KMS-11 (cell line): ENCODE data around the gene DCUN1D5.

ENCODE experiments used
- H2AFZ ChIP-seq: fragments of 200-600 bp; sonication (generic); 2 replicates; pipeline ENCODE4 v1.6.1; 2016; ENCODE audit warnings: antibody characterized with exemption, mixed run types, low read depth
- H3K27ac ChIP-seq: fragments of 200-600 bp; sonication (generic); 2 replicates; pipeline ENCODE4 v1.6.1; 2016; ENCODE audit warnings: mild to moderate bottlenecking, mixed run types
- H3K27me3 ChIP-seq: fragments of 200-600 bp; sonication (generic); 2 replicates; pipeline ENCODE4 v1.6.1; 2017; ENCODE audit warnings: mild to moderate bottlenecking, low read depth, mixed run types, moderate library complexity; ENCODE audit not compliant: insufficient read depth
- H3K36me3 ChIP-seq: fragments of 200-600 bp; sonication (generic); 2 replicates; pipeline ENCODE4 v1.6.1; 2017; ENCODE audit warnings: mild to moderate bottlenecking, mixed run types; ENCODE audit not compliant: insufficient read depth
- H3K4me1 ChIP-seq: fragments of 200-600 bp; sonication (generic); 2 replicates; pipeline ENCODE4 v1.6.1; 2016; ENCODE audit warnings: mild to moderate bottlenecking, low read depth, mixed run types; ENCODE audit not compliant: poor library complexity, severe bottlenecking
- H3K4me2 ChIP-seq: fragments of 200-600 bp; sonication (generic); 2 replicates; pipeline ENCODE4 v1.7.0; 2016; ENCODE audit warnings: mild to moderate bottlenecking, mixed run types
- H3K4me3 ChIP-seq: fragments of 200-600 bp; sonication (generic); IDR thresholded peaks from 2 replicates; pipeline ENCODE4 v1.6.1; 2017; ENCODE audit warnings: low read depth, low read length, mixed read lengths; ENCODE audit not compliant: insufficient read depth
- H3K79me2 ChIP-seq: fragments of 200-600 bp; sonication (generic); 2 replicates; pipeline ENCODE4 v1.6.1; 2016; ENCODE audit warnings: low read depth, mixed run types; ENCODE audit not compliant: insufficient read depth
- H3K9ac ChIP-seq: fragments of 200-600 bp; sonication (generic); 2 replicates; pipeline ENCODE4 v1.6.1; 2016; ENCODE audit warnings: mild to moderate bottlenecking, mixed run types
- H4K20me1 ChIP-seq: fragments of 200-600 bp; sonication (generic); 2 replicates; pipeline ENCODE4 v1.6.1; 2016; ENCODE audit warnings: mild to moderate bottlenecking, mixed run types; ENCODE audit not compliant: insufficient read depth
- CTCF ChIP-seq: fragments of 200-600 bp; sonication (generic); conservative IDR thresholded peaks from 2 replicates; pipeline ENCODE4 v1.6.1; 2017; ENCODE audit warnings: low read depth, mild to moderate bottlenecking, antibody characterized with exemption, low read length, moderate library complexity, mixed read lengths

Gene DCUN1D5

GRCh38 chr11:103051151-103051801 is 40.7 kb downstream of the DCUN1D5 start:
- H4K20me1 ChIP-seq = no peaks in the 10 kb centered on the region
- no peak overlapping the region for H3K4me3 ChIP-seq
- H3K79me2 ChIP-seq = no peaks in the 10 kb centered on the region
- no peak overlapping the region for H2AFZ ChIP-seq
- H3K9ac ChIP-seq = no peak overlapping the region
- H3K27ac ChIP-seq = no peak overlapping the region
- no peaks in the 10 kb centered on the region for H3K4me1 ChIP-seq
- H3K27me3 ChIP-seq = no peaks in the 10 kb centered on the region
- H3K4me2 ChIP-seq = no peak overlapping the region
- H3K36me3 ChIP-seq = no peaks in the 10 kb centered on the region
- TF ChIP-seq CTCF = no peak

- H4K20me1 ChIP-seq = no peaks in the 10 kb centered on the region
- no peaks in the 10 kb centered on the region for H3K27me3 ChIP-seq
- no peak overlapping the region for H2AFZ ChIP-seq
- H3K4me3 ChIP-seq = no peak overlapping the region
- H3K79me2 ChIP-seq = no peaks in the 10 kb centered on the region
- no peak for TF ChIP-seq CTCF
- no peak overlapping the region for H3K9ac ChIP-seq
- no peak overlapping the region for H3K4me2 ChIP-seq
- no peaks in the 10 kb centered on the region for H3K4me1 ChIP-seq
- no peaks in the 10 kb centered on the region for H3K36me3 ChIP-seq
- no peak overlapping the region for H3K27ac ChIP-seq
Observed at GRCh38 chr11:103050351-103050750, 41.6 kb downstream of the DCUN1D5 start.

- Histone ChIP-seq H3K36me3 (no peaks in the 10 kb centered on the region), H3K27me3 (no peaks in the 10 kb centered on the region), H3K27ac (no peak overlapping the region), H3K4me1 (no peaks in the 10 kb centered on the region), H3K9ac (no peak overlapping the region), H3K4me3 (no peak overlapping the region), H2AFZ (no peak overlapping the region), H3K79me2 (no peaks in the 10 kb centered on the region), H4K20me1 (no peaks in the 10 kb centered on the region), H3K4me2 (no peak overlapping the region)
- no peak for TF ChIP-seq CTCF
Observed at GRCh38 chr11:103047837-103048236, 44.1 kb downstream of the DCUN1D5 start.

- H3K27ac ChIP-seq = no peak overlapping the region
- no peak overlapping the region for H3K9ac ChIP-seq
- no peaks in the 10 kb centered on the region for H3K27me3 ChIP-seq
- no peak for TF ChIP-seq CTCF
- no peaks in the 10 kb centered on the region for H3K4me1 ChIP-seq
- H4K20me1 ChIP-seq = no peaks in the 10 kb centered on the region
- no peak overlapping the region for H3K4me3 ChIP-seq
- no peak overlapping the region for H2AFZ ChIP-seq
- no peak overlapping the region for H3K4me2 ChIP-seq
- H3K36me3 ChIP-seq = no peaks in the 10 kb centered on the region
- no peaks in the 10 kb centered on the region for H3K79me2 ChIP-seq
Observed at GRCh38 chr11:103043826-103044678, 47.9 kb downstream of the DCUN1D5 start.
